ENCODE data around the gene HABP2.

The HABP2 gene

DNA sequence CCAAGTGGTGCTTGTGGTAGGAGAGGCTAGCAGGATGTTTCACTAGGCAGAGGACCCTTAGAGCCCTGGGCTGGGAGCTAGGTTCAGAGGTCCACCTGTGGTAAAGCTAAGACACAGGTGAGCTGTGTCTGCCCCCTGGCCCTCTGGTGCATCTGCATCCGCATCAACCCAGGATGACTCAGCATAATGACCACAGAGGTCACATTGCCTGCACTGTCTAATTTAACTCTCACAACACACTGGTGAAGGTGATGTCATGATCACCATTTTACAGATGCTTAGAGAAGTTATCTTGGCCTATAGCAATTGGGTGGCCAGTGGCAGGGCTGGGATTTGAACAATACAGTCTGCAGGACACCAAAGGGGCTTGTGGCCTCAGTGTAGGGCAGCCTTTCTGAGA, 33.1 kb downstream of the HABP2 start:
- Histone ChIP-seq H3K27ac (ENCODE audit: low read depth in 2 of 2, low read length in 2 of 2) (no peak overlapping the region), H3K4me1 (ENCODE audit: control insufficient read depth in 2 of 2, insufficient read depth in 2 of 2, low read length in 2 of 2) (no peaks in the 10 kb centered on the region), H3K27me3 (ENCODE audit: control insufficient read depth in 2 of 2, insufficient read depth in 2 of 2, low read length in 2 of 2) (no peaks in the 10 kb centered on the region), H3K9ac (ENCODE audit: low read depth in 1 of 2, low read length in 2 of 2) (no peak overlapping the region), H3K36me3 (ENCODE audit: control insufficient read depth in 2 of 2, insufficient read depth in 2 of 2, low read length in 2 of 2) (no peaks in the 10 kb centered on the region), H3K9me3 (ENCODE audit: control insufficient read depth in 2 of 2, low read length in 2 of 2) (no peaks in the 10 kb centered on the region), H3K4me3 (ENCODE audit: low read length in 2 of 2) (no peak overlapping the region)

DNA sequence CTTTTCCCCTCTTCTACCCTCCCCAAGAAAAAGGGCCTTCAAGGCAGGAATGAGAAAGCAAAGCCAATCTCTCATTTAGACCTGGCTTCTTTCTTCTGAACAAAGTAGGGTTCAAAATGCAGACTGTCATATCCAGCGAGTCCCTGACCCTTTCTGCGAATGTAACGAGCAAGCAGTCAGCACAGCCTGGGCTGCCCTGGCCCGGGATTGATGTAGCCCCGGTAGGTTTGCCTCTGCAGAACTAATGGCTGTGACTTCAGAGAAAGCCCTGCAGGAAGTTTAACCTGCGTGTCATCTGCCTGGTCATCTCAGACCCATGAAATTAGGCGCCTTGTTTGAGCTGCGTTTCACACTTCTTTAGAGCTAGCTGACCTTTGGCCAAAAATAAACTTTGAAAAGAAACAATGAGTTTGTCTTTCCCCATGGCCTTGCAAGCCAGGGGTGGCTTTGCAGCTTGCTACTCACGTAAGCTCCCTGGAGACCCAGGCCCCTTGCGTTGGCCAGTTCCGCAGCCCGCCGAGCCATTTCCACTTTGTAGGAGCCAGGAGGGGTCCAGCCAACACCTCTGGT, 36.4 kb downstream of the HABP2 start:
- Histone ChIP-seq H3K9me3 (ENCODE audit: control insufficient read depth in 2 of 2, low read length in 2 of 2) (no peaks in the 10 kb centered on the region), H3K36me3 (ENCODE audit: control insufficient read depth in 2 of 2, insufficient read depth in 2 of 2, low read length in 2 of 2) (no peaks in the 10 kb centered on the region), H3K4me3 (ENCODE audit: low read length in 2 of 2) (no peak overlapping the region), H3K27me3 (ENCODE audit: control insufficient read depth in 2 of 2, insufficient read depth in 2 of 2, low read length in 2 of 2) (no peaks in the 10 kb centered on the region), H3K4me1 (ENCODE audit: control insufficient read depth in 2 of 2, insufficient read depth in 2 of 2, low read length in 2 of 2) (no peaks in the 10 kb centered on the region), H3K9ac (ENCODE audit: low read depth in 1 of 2, low read length in 2 of 2) (no peak overlapping the region), H3K27ac (ENCODE audit: low read depth in 2 of 2, low read length in 2 of 2) (no peak overlapping the region)

DNA sequence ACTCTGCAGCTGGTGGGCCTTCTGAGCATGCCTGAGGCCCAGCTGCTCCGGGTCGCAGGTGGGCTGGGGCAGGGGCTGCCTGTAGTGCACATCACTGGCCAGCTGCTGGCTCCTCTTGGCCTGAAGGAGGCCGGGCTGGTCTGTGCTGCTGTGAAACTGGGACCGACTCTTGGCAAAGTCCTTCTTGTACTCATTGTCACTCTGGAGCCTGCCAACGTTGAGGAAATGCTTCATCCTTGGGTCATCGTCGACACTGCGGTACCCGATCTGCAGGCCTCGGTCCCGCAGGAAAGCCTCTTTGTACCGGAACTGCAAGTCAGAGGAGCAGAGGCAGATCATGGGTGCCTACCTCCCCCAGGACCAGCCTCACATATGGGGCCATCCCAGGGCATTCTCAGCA, 37.7 kb downstream of the HABP2 start:
- no peaks in the 10 kb centered on the region for H3K9me3 ChIP-seq (ENCODE audit: control insufficient read depth in 2 of 2, low read length in 2 of 2)
- H3K36me3 ChIP-seq (ENCODE audit: control insufficient read depth in 2 of 2, insufficient read depth in 2 of 2, low read length in 2 of 2) = no peaks in the 10 kb centered on the region
- no peaks in the 10 kb centered on the region for H3K27me3 ChIP-seq (ENCODE audit: control insufficient read depth in 2 of 2, insufficient read depth in 2 of 2, low read length in 2 of 2)
- H3K9ac ChIP-seq (ENCODE audit: low read depth in 1 of 2, low read length in 2 of 2) = no peak overlapping the region
- no peak overlapping the region for H3K4me3 ChIP-seq (ENCODE audit: low read length in 2 of 2)
- H3K27ac ChIP-seq (ENCODE audit: low read depth in 2 of 2, low read length in 2 of 2) = no peak overlapping the region
- H3K4me1 ChIP-seq (ENCODE audit: control insufficient read depth in 2 of 2, insufficient read depth in 2 of 2, low read length in 2 of 2) = no peaks in the 10 kb centered on the region

DNA sequence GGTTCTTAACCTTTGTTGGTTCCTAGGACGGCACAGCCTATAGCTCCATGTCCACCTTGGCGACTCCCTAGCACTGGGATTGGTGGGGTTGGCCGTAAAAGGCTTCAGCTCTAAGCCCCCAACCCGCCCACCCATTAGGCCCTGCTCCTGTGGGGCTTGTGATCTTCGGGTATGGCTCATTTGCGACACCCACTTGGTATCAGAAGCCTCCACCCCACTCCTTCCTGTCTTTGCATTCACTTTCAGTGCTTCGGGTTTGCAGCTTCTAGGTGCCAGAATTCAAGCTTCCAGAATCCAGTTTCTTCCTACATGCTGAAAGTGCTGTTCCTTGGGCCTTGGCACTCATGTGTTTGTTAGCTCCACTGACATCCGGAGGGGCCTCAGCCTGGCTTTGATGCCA, 39.5 kb downstream of the HABP2 start:
- no peaks in the 10 kb centered on the region for H3K36me3 ChIP-seq (ENCODE audit: control insufficient read depth in 2 of 2, insufficient read depth in 2 of 2, low read length in 2 of 2)
- no peaks in the 10 kb centered on the region for H3K9me3 ChIP-seq (ENCODE audit: control insufficient read depth in 2 of 2, low read length in 2 of 2)
- H3K4me1 ChIP-seq (ENCODE audit: control insufficient read depth in 2 of 2, insufficient read depth in 2 of 2, low read length in 2 of 2) = no peaks in the 10 kb centered on the region
- no peaks in the 10 kb centered on the region for H3K27me3 ChIP-seq (ENCODE audit: control insufficient read depth in 2 of 2, insufficient read depth in 2 of 2, low read length in 2 of 2)
- H3K4me3 ChIP-seq (ENCODE audit: low read length in 2 of 2) = no peak overlapping the region
- H3K27ac ChIP-seq (ENCODE audit: low read depth in 2 of 2, low read length in 2 of 2) = no peak overlapping the region
- no peak overlapping the region for H3K9ac ChIP-seq (ENCODE audit: low read depth in 1 of 2, low read length in 2 of 2)

DNA sequence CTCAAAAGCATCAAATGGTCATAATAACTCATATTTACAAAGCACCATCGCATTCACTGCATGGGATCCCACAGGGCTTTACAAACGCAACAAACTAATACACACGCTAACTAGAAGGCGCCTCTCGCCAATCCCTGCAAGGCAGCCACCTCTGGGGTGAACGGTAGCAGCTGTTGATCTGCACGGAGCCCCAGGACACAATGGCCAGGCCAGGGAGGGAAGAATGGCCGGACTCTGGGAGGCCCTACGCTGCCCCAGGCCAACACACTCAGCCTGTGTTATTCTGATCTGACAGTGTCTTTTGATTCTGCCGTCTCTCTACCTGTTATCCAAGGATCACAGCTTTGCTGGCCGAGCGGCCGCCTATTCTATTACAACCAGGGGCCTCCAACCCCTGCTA, 41.8 kb downstream of the HABP2 start:
- no peaks in the 10 kb centered on the region for H3K4me1 ChIP-seq (ENCODE audit: control insufficient read depth in 2 of 2, insufficient read depth in 2 of 2, low read length in 2 of 2)
- no peak overlapping the region for H3K27ac ChIP-seq (ENCODE audit: low read depth in 2 of 2, low read length in 2 of 2)
- H3K4me3 ChIP-seq (ENCODE audit: low read length in 2 of 2) = no peak overlapping the region
- H3K36me3 ChIP-seq (ENCODE audit: control insufficient read depth in 2 of 2, insufficient read depth in 2 of 2, low read length in 2 of 2) = no peaks in the 10 kb centered on the region
- no peaks in the 10 kb centered on the region for H3K9me3 ChIP-seq (ENCODE audit: control insufficient read depth in 2 of 2, low read length in 2 of 2)
- H3K9ac ChIP-seq (ENCODE audit: low read depth in 1 of 2, low read length in 2 of 2) = no peak overlapping the region
- no peaks in the 10 kb centered on the region for H3K27me3 ChIP-seq (ENCODE audit: control insufficient read depth in 2 of 2, insufficient read depth in 2 of 2, low read length in 2 of 2)

DNA sequence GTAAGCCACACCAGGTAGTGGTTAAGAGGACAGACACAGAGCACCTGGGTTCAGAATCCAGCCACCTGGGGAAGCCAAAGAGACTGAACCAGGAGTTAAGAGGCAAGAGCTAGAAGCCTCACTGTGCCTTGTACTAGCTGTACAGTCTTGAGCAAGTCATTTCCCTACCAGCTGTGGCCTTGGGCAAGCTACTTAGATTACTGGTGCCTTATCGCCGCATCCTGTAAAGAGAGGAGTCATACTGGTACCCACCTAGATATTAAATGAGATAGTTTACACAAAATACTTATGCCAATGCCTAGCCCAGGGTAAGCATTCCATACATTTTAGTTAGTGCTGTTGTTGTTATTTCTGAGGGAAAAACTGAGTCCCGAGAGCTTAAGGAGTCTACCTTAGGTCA, 47.7 kb downstream of the HABP2 start:
- Histone ChIP-seq H3K4me3 (ENCODE audit: low read length in 2 of 2) (no peak overlapping the region), H3K27ac (ENCODE audit: low read depth in 2 of 2, low read length in 2 of 2) (no peak overlapping the region), H3K4me1 (ENCODE audit: control insufficient read depth in 2 of 2, insufficient read depth in 2 of 2, low read length in 2 of 2) (no peaks in the 10 kb centered on the region), H3K9ac (ENCODE audit: low read depth in 1 of 2, low read length in 2 of 2) (no peak overlapping the region), H3K27me3 (ENCODE audit: control insufficient read depth in 2 of 2, insufficient read depth in 2 of 2, low read length in 2 of 2) (no peaks in the 10 kb centered on the region), H3K9me3 (ENCODE audit: control insufficient read depth in 2 of 2, low read length in 2 of 2) (no peaks in the 10 kb centered on the region), H3K36me3 (ENCODE audit: control insufficient read depth in 2 of 2, insufficient read depth in 2 of 2, low read length in 2 of 2) (no peaks in the 10 kb centered on the region)

DNA sequence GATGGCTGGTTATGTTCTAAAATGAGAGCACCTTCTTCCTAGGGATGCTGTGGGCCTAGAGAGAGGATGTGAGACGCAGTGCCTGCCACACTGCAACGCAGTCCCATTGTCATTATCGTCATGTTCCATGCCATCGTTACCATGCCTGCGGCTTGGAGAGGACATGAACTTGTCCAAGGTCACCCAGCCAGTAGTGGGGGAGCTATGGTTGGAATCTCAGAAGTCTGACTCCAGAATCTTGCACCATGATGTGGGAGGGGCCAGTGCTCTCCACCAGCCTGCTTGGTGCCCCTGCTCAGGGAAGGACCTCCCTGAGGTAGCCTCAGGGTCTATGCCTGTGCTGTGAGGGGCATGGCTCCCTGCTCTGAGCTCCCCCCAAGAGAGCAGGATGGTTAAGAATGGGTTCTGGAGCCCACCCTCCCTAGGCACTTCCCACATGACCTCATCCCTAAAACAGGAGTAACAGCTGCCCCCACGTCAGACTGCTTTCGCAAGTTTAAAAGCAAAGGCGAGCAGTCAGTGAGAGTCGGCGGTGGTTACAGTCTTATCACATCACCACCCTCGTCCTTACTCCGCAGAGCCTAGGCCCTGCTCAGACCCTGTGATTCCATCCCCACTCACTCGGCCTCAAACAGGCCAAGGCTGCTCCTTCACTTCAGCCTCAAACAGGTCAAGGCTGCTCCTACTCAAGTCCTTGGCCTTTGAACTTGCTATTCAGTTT, 50.4 kb downstream of the HABP2 start:
- Histone ChIP-seq H3K4me3 (ENCODE audit: low read length in 2 of 2) (no peak overlapping the region), H3K9ac (ENCODE audit: low read depth in 1 of 2, low read length in 2 of 2) (no peak overlapping the region), H3K27ac (ENCODE audit: low read depth in 2 of 2, low read length in 2 of 2) (no peak overlapping the region), H3K27me3 (ENCODE audit: control insufficient read depth in 2 of 2, insufficient read depth in 2 of 2, low read length in 2 of 2) (no peaks in the 10 kb centered on the region), H3K9me3 (ENCODE audit: control insufficient read depth in 2 of 2, low read length in 2 of 2) (no peaks in the 10 kb centered on the region), H3K4me1 (ENCODE audit: control insufficient read depth in 2 of 2, insufficient read depth in 2 of 2, low read length in 2 of 2) (no peaks in the 10 kb centered on the region), H3K36me3 (ENCODE audit: control insufficient read depth in 2 of 2, insufficient read depth in 2 of 2, low read length in 2 of 2) (no peaks in the 10 kb centered on the region)

DNA sequence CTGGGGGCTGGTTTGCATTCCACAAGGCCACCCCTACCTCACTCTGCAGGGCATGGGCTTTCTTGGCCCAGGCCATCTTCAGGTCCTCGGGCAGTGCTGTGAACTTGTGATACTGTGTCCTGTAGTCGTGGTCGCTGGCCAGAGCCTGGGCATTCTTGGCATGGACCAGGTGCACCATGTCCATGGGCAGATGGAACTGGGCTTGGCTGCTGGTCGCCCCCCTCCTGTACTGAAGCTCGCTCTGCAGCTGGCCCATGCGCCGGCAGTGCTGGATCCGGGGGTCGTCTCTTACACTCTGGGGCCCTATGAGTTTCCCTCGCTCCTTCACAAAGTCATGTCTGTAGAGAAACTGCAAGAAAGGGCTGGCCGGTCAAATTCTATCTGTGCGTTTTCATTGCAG, 51.7 kb downstream of the HABP2 start:
- Histone ChIP-seq H3K9me3 (ENCODE audit: control insufficient read depth in 2 of 2, low read length in 2 of 2) (no peaks in the 10 kb centered on the region), H3K4me1 (ENCODE audit: control insufficient read depth in 2 of 2, insufficient read depth in 2 of 2, low read length in 2 of 2) (no peaks in the 10 kb centered on the region), H3K27ac (ENCODE audit: low read depth in 2 of 2, low read length in 2 of 2) (no peak overlapping the region), H3K27me3 (ENCODE audit: control insufficient read depth in 2 of 2, insufficient read depth in 2 of 2, low read length in 2 of 2) (no peaks in the 10 kb centered on the region), H3K4me3 (ENCODE audit: low read length in 2 of 2) (no peak overlapping the region), H3K9ac (ENCODE audit: low read depth in 1 of 2, low read length in 2 of 2) (no peak overlapping the region), H3K36me3 (ENCODE audit: control insufficient read depth in 2 of 2, insufficient read depth in 2 of 2, low read length in 2 of 2) (no peaks in the 10 kb centered on the region)

DNA sequence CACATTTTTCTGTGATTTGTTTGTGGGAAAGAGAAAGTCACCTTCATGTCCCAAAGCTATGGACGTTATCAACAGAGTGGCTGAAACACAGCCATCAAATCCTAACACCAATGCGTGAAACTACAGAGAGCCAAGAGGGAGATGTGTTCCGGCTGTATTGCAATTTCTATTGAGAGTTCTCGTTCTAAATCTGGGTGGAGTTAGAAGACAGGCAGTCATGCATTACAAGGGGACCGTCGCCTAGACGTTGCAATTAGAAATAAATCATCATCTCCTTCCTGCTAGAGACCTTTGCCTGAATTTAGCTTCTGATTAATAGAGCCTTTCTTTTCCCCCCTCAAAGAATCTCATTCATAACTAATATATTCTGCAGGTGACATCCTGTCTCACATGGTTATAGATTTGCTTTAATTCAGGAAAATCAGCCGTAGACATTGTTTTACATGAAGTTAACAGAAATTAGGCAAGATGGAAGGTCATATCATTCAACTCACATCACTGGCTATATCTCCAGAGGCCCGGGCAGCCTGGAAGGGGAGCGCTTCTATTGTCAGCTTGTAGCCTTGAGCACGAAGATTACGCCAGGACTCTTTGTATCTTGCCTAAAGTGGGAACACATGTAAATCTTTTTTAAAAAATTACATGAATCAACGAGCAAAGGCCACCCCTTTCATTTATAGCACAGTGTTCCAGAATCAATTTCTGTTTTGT, 52.6 kb downstream of the HABP2 start:
- Histone ChIP-seq H3K9ac (ENCODE audit: low read depth in 1 of 2, low read length in 2 of 2) (no peak overlapping the region), H3K27me3 (ENCODE audit: control insufficient read depth in 2 of 2, insufficient read depth in 2 of 2, low read length in 2 of 2) (no peaks in the 10 kb centered on the region), H3K4me1 (ENCODE audit: control insufficient read depth in 2 of 2, insufficient read depth in 2 of 2, low read length in 2 of 2) (no peaks in the 10 kb centered on the region), H3K4me3 (ENCODE audit: low read length in 2 of 2) (no peak overlapping the region), H3K9me3 (ENCODE audit: control insufficient read depth in 2 of 2, low read length in 2 of 2) (no peaks in the 10 kb centered on the region), H3K36me3 (ENCODE audit: control insufficient read depth in 2 of 2, insufficient read depth in 2 of 2, low read length in 2 of 2) (no peaks in the 10 kb centered on the region), H3K27ac (ENCODE audit: low read depth in 2 of 2, low read length in 2 of 2) (no peak overlapping the region)

DNA sequence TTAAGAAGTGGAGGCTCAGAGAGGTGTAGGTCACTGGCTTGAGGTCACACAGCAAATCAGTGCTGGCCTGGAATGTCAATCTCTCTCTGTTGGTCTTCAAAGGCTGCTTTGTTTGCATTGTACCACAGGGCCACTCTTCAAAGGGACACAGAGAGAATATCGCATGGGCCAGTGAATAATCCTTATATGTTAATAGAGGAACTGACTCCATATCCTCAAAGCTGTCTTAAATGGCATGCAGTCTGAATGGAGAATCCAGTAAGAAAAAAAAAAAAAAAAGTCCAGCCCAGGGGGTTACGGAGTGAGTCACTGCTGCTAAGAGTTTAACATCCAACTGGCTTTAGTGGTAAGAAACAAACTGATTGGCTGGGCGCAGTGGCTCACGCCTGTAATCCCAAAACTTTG, 56.9 kb downstream of the HABP2 start:
- Histone ChIP-seq H3K27ac (ENCODE audit: low read depth in 2 of 2, low read length in 2 of 2) (no peak overlapping the region), H3K36me3 (ENCODE audit: control insufficient read depth in 2 of 2, insufficient read depth in 2 of 2, low read length in 2 of 2) (no peaks in the 10 kb centered on the region), H3K27me3 (ENCODE audit: control insufficient read depth in 2 of 2, insufficient read depth in 2 of 2, low read length in 2 of 2) (peaks cover 0 to 3% of the 10 kb centered on the region in 2 donors), H3K9ac (ENCODE audit: low read depth in 1 of 2, low read length in 2 of 2) (no peak overlapping the region), H3K4me3 (ENCODE audit: low read length in 2 of 2) (no peak overlapping the region), H3K9me3 (ENCODE audit: control insufficient read depth in 2 of 2, low read length in 2 of 2) (no peaks in the 10 kb centered on the region), H3K4me1 (ENCODE audit: control insufficient read depth in 2 of 2, insufficient read depth in 2 of 2, low read length in 2 of 2) (no peaks in the 10 kb centered on the region)

Measured in mucosa of rectum (tissue), 2 donors.